GM04504 (cell line): ENCODE data around the gene ATG16L1.

ENCODE experiments used
- DNase-seq: peaks from one replicate; pipeline ENCODE4 v3.0.0-alpha.2; 2012; ENCODE audit warnings: low read depth

ATG16L1 gene

GRCh38 chr2:233251306-233252116 is at the start of gene ATG16L1:
TSS of gene ATG16L1 (plus strand) at chr2:233251673. CDS start at chr2:233251828, 155 bp downstream.
- DNase-seq = peak; percentile 89

- DNase-seq = no peak
Measured at GRCh38 chr2:233202531-233202944, 48.9 kb upstream of the ATG16L1 start.

- DNase-seq = no peak
Measured at GRCh38 chr2:233203060-233203459, 48.4 kb upstream of the ATG16L1 start.

- no peak for DNase-seq
Measured at GRCh38 chr2:233204286-233204936, 47.1 kb upstream of the ATG16L1 start.

- no peak for DNase-seq
Measured at GRCh38 chr2:233208382-233209116, 42.9 kb upstream of the ATG16L1 start.

GRCh38 chr2:233209117-233209532 is 42.3 kb upstream of the ATG16L1 start:
- no peak for DNase-seq

GRCh38 chr2:233209533-233210171 is 41.8 kb upstream of the ATG16L1 start:
- DNase-seq = no peak

- DNase-seq = no peak
Measured at GRCh38 chr2:233210281-233210680, 41.2 kb upstream of the ATG16L1 start.

GRCh38 chr2:233210843-233211547 is 40.5 kb upstream of the ATG16L1 start:
- DNase-seq = peak; percentile 74

GRCh38 chr2:233211548-233211895 is 40.0 kb upstream of the ATG16L1 start:
- DNase-seq = no peak

- no peak for DNase-seq
Measured at GRCh38 chr2:233213011-233213410, 38.5 kb upstream of the ATG16L1 start.

GRCh38 chr2:233213975-233214374 is 37.5 kb upstream of the ATG16L1 start:
- DNase-seq = no peak

- no peak for DNase-seq
Measured at GRCh38 chr2:233217892-233218377, 33.5 kb upstream of the ATG16L1 start.

GRCh38 chr2:233218836-233219235 is 32.6 kb upstream of the ATG16L1 start:
- no peak for DNase-seq

- DNase-seq = no peak
Measured at GRCh38 chr2:233219848-233220247, 31.6 kb upstream of the ATG16L1 start.

GRCh38 chr2:233221378-233222063 is 30.0 kb upstream of the ATG16L1 start:
- no peak for DNase-seq

GRCh38 chr2:233223059-233223894 is 28.2 kb upstream of the ATG16L1 start:
- no peak for DNase-seq

GRCh38 chr2:233225230-233226068 is 26.0 kb upstream of the ATG16L1 start:
- DNase-seq = no peak

GRCh38 chr2:233226511-233227031 is 24.9 kb upstream of the ATG16L1 start:
- DNase-seq = no peak
